ENCODE results near the gene KIF22.

Gene KIF22

DNA sequence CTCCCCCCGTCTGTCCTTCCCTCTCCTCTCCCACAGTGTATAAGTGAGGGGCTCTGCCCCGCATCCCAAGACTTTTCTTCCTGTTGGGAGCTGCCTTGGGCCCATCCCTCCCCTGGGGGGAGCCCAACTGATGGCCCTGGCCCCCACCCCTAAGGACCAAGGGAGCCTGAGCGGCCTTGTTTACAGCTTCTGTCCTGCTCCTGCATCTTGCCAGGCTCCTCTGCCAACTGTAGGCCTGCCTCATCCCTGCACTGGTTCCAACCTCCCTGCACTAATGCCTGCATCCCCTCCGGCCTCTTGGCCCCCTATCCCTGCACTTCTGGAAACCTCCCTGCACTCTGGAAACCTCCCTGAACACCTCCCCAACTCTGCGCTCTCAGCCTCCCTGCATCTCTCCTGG is 24.0 kb downstream of the KIF22 start:
- Histone ChIP-seq H3K9me3 (ENCODE audit: control insufficient read depth, low read length) (no peaks in the 10 kb centered on the region), H3K27me3 (replicated peaks; ENCODE audit: control insufficient read depth, insufficient read depth, low read length, poor library complexity, severe bottlenecking) (no peaks in the 10 kb centered on the region), H3K27ac (ENCODE audit: insufficient read depth, low read length, poor library complexity, severe bottlenecking) (peak overlapping the region; percentile 84), H3K36me3 (ENCODE audit: control insufficient read depth, insufficient read depth, low read length) (peaks cover 15% of the 10 kb centered on the region), H3K4me3 (ENCODE audit: insufficient read depth, low read depth, low read length, poor library complexity, severe bottlenecking) (no peak overlapping the region), H3K4me1 (ENCODE audit: control insufficient read depth, insufficient read depth, low read length, poor library complexity, severe bottlenecking) (peaks cover 54% of the 10 kb centered on the region)
- DNase-seq, result no peak

DNA sequence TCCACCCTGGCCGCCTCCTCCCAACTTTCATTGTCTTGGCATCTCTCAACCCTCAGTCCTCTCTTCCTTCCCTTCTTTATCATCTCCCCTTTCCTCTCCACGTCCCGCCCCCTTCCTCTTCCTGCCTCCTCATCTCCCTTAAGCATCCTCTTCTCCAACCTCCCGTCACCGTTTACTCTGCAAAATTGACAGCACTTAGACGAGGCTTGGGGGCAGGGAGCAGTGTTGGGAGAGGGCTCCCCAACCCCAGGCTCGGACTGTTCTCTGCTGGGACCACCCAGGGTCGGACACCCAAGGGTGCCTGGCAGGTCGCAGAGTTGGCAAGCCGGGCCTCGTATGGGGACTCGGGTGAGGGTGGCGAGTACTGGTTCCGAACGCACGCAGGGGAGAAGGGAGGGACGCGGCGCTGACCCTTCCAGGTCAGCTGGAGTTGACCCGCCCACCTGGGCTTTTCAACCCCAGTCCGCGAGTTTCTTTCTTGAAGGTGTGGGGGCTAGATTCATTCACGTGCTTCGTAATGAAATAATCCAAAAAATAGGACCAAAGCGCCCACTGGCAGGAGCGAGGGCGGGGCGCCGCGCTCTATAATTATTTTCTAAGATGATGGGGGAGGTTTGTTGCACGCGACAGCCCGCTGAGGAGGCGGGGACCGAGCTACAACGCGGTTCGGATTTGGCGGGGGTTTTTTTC is 24.6 kb downstream of the KIF22 start:
- Histone ChIP-seq H3K27ac (ENCODE audit: insufficient read depth, low read length, poor library complexity, severe bottlenecking) (peak overlapping the region; percentile 84), H3K27me3 (replicated peaks; ENCODE audit: control insufficient read depth, insufficient read depth, low read length, poor library complexity, severe bottlenecking) (no peaks in the 10 kb centered on the region), H3K36me3 (ENCODE audit: control insufficient read depth, insufficient read depth, low read length) (peaks cover 17% of the 10 kb centered on the region), H3K4me1 (ENCODE audit: control insufficient read depth, insufficient read depth, low read length, poor library complexity, severe bottlenecking) (peaks cover 54% of the 10 kb centered on the region), H3K4me3 (ENCODE audit: insufficient read depth, low read depth, low read length, poor library complexity, severe bottlenecking) (peak overlapping the region; percentile 83), H3K9me3 (ENCODE audit: control insufficient read depth, low read length) (no peaks in the 10 kb centered on the region)
- no peak for DNase-seq

DNA sequence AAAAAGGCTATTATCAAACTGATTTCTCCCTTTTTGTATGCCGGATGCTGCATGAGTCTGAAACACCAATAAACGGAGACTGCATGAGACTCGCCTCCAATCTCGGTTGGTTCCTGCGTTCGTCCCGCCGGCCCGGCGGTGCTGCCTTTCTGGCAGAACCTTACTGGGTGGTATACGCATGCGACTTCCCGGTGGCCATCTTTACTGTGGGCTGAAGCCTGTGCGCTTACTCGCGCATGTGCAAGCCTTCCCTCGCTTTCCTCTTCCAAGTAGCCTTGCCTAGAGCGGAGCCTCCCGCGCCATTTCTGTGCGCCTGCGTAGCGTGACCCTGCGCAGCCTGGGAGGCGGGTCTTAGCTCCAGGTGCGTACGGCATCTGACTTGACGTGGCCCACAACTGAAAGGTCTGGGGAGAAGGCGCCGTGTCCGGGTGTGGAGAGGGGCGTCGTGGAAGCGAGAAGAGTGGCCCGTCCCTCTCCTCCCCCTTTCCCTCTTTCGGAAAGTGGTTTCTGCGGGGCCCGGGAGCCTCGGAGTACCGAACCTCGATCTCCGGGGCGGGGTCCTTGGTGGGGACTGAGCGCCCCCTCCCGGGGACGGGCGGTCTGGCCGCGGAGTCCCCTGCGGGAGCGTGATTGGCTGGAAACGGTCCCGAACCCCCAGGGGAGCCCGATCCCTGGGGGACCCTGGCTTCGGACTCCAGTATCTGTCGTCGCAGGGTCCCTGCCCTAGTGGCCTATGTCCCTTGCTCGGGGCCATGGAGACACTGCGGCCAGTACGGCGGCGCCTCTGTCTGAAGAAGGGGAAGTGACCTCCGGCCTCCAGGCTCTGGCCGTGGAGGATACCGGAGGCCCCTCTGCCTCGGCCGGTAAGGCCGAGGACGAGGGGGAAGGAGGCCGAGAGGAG is 25.5 kb downstream of the KIF22 start, which contains the start of gene PAGR1:
TSS of gene PAGR1 (plus strand) at position 360 of the 901 bp plus-strand sequence. CDS start at position 734, 374 bp downstream.
- Histone ChIP-seq H3K27me3 (replicated peaks; ENCODE audit: control insufficient read depth, insufficient read depth, low read length, poor library complexity, severe bottlenecking) (no peaks in the 10 kb centered on the region), H3K27ac (ENCODE audit: insufficient read depth, low read length, poor library complexity, severe bottlenecking) (peak within 1 kb of the TSS; percentile 84), H3K4me3 (ENCODE audit: insufficient read depth, low read depth, low read length, poor library complexity, severe bottlenecking) (peak within 1 kb of the TSS; percentile 83), H3K36me3 (ENCODE audit: control insufficient read depth, insufficient read depth, low read length) (peaks cover 13% of the 10 kb centered on the region), H3K4me1 (ENCODE audit: control insufficient read depth, insufficient read depth, low read length, poor library complexity, severe bottlenecking) (peaks cover 54% of the 10 kb centered on the region), H3K9me3 (ENCODE audit: control insufficient read depth, low read length) (no peaks in the 10 kb centered on the region)
- DNase-seq, result peak; percentile 98 to 99 (median 98)

DNA sequence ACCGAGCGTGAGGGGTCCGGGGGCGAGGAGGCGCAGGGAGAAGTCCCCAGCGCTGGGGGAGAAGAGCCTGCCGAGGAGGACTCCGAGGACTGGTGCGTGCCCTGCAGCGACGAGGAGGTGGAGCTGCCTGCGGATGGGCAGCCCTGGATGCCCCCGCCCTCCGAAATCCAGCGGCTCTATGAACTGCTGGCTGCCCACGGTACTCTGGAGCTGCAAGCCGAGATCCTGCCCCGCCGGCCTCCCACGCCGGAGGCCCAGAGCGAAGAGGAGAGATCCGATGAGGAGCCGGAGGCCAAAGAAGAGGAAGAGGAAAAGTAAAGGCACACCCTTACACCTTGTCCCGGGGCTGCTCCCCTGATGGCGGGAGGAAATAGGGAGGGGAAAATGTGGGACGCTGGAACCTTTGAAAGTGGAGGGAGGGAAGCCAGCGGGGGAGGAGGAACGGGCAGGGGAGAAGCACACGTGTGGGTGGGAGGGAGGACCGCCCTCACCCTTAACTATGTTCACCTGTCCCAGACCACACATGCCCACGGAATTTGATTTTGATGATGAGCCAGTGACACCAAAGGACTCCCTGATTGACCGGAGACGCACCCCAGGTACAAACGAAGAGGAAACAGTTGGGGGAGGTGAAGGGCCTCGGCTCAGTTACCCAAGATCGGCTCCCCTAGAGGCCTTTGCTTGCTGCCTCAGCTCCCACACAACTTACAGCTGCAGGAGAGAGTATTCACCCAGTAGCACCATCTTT is 26.3 kb downstream of the KIF22 start:
- Histone ChIP-seq H3K36me3 (ENCODE audit: control insufficient read depth, insufficient read depth, low read length) (peaks cover 13% of the 10 kb centered on the region), H3K4me3 (ENCODE audit: insufficient read depth, low read depth, low read length, poor library complexity, severe bottlenecking) (peak overlapping the region; percentile 83), H3K27me3 (replicated peaks; ENCODE audit: control insufficient read depth, insufficient read depth, low read length, poor library complexity, severe bottlenecking) (no peaks in the 10 kb centered on the region), H3K4me1 (ENCODE audit: control insufficient read depth, insufficient read depth, low read length, poor library complexity, severe bottlenecking) (peaks cover 58% of the 10 kb centered on the region), H3K9me3 (ENCODE audit: control insufficient read depth, low read length) (no peaks in the 10 kb centered on the region), H3K27ac (ENCODE audit: insufficient read depth, low read length, poor library complexity, severe bottlenecking) (peak overlapping the region; percentile 84)
- peak in 1 of 3 donors; percentile 32 for DNase-seq

DNA sequence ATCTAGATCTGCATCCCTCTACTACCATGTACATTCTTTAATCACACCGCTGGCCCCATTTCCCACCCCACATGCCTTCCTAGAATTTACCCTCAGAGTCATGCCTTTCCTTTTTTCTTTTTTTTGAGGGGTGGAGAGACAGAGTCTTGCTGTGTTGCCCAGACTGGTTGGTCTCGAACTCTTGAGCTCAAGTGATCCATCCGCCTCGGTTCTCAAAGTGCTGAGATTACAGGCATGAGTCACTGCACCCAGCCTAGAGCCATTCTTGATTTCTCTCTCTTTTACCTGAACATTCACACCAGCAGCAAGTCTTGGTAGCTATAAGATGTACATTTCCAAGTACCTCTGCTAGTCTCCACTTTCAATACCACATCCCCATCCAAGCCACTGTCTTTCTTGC is 27.5 kb downstream of the KIF22 start:
- Histone ChIP-seq H3K9me3 (ENCODE audit: control insufficient read depth, low read length) (no peaks in the 10 kb centered on the region), H3K27ac (ENCODE audit: insufficient read depth, low read length, poor library complexity, severe bottlenecking) (no peak overlapping the region), H3K36me3 (ENCODE audit: control insufficient read depth, insufficient read depth, low read length) (peaks cover 13% of the 10 kb centered on the region), H3K27me3 (replicated peaks; ENCODE audit: control insufficient read depth, insufficient read depth, low read length, poor library complexity, severe bottlenecking) (no peaks in the 10 kb centered on the region), H3K4me3 (ENCODE audit: insufficient read depth, low read depth, low read length, poor library complexity, severe bottlenecking) (no peak overlapping the region), H3K4me1 (ENCODE audit: control insufficient read depth, insufficient read depth, low read length, poor library complexity, severe bottlenecking) (peaks cover 63% of the 10 kb centered on the region)
- no peak for DNase-seq

DNA sequence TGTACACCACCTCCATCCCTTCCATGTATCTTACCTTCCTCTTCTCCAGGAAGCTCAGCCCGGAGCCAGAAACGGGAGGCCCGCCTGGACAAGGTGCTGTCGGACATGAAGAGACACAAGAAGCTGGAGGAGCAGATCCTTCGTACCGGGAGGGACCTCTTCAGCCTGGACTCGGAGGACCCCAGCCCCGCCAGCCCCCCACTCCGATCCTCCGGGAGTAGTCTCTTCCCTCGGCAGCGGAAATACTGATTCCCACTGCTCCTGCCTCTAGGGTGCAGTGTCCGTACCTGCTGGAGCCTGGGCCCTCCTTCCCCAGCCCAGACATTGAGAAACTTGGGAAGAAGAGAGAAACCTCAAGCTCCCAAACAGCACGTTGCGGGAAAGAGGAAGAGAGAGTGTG is 29.0 kb downstream of the KIF22 start:
- no peak overlapping the region for H3K4me3 ChIP-seq (ENCODE audit: insufficient read depth, low read depth, low read length, poor library complexity, severe bottlenecking)

DNA sequence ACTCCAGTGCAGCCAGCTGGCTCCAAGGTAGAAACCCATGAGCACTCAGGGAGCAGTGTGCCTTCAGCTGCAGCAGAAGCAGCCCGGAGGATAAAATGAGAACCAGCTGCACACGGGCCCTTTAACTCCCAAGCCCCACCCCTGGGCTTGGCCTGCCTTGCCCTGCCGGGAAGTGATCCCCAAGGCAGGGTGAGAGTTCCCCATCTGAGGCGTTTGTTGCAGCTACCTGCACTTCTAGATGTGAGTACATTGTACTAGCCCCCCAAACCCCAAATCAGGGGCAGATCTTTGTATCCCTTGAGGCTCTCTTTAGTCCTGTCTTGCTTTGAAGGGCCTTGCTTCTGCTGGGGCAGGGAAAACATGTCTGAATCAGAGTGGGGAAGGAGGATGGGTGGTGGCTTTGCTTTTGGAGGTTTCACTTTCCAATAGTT is 29.7 kb downstream of the KIF22 start, which contains the start of gene MVP:
TSS of gene MVP (plus strand) at position 192 of the 431 bp plus-strand sequence. CDS start 10,088 bp downstream, outside the sequence.
- Histone ChIP-seq H3K27me3 (replicated peaks; ENCODE audit: control insufficient read depth, insufficient read depth, low read length, poor library complexity, severe bottlenecking) (no peaks in the 10 kb centered on the region), H3K27ac (ENCODE audit: insufficient read depth, low read length, poor library complexity, severe bottlenecking) (peak within 1 kb of the TSS; percentile 87), H3K9me3 (ENCODE audit: control insufficient read depth, low read length) (no peaks in the 10 kb centered on the region), H3K36me3 (ENCODE audit: control insufficient read depth, insufficient read depth, low read length) (peaks cover 13% of the 10 kb centered on the region), H3K4me3 (ENCODE audit: insufficient read depth, low read depth, low read length, poor library complexity, severe bottlenecking) (peak within 1 kb of the TSS; percentile 57), H3K4me1 (ENCODE audit: control insufficient read depth, insufficient read depth, low read length, poor library complexity, severe bottlenecking) (peaks cover 64% of the 10 kb centered on the region)
- DNase-seq, result peak in 1 of 3 donors; percentile 27

More for the DNA sequence above, 29.0 kb downstream of the KIF22 start:
- Histone ChIP-seq H3K9me3 (ENCODE audit: control insufficient read depth, low read length) (no peaks in the 10 kb centered on the region), H3K36me3 (ENCODE audit: control insufficient read depth, insufficient read depth, low read length) (peaks cover 13% of the 10 kb centered on the region), H3K27me3 (replicated peaks; ENCODE audit: control insufficient read depth, insufficient read depth, low read length, poor library complexity, severe bottlenecking) (no peaks in the 10 kb centered on the region), H3K4me1 (ENCODE audit: control insufficient read depth, insufficient read depth, low read length, poor library complexity, severe bottlenecking) (peaks cover 67% of the 10 kb centered on the region), H3K27ac (ENCODE audit: insufficient read depth, low read length, poor library complexity, severe bottlenecking) (peak overlapping the region; percentile 87)
- DNase-seq, result no peak

DNA sequence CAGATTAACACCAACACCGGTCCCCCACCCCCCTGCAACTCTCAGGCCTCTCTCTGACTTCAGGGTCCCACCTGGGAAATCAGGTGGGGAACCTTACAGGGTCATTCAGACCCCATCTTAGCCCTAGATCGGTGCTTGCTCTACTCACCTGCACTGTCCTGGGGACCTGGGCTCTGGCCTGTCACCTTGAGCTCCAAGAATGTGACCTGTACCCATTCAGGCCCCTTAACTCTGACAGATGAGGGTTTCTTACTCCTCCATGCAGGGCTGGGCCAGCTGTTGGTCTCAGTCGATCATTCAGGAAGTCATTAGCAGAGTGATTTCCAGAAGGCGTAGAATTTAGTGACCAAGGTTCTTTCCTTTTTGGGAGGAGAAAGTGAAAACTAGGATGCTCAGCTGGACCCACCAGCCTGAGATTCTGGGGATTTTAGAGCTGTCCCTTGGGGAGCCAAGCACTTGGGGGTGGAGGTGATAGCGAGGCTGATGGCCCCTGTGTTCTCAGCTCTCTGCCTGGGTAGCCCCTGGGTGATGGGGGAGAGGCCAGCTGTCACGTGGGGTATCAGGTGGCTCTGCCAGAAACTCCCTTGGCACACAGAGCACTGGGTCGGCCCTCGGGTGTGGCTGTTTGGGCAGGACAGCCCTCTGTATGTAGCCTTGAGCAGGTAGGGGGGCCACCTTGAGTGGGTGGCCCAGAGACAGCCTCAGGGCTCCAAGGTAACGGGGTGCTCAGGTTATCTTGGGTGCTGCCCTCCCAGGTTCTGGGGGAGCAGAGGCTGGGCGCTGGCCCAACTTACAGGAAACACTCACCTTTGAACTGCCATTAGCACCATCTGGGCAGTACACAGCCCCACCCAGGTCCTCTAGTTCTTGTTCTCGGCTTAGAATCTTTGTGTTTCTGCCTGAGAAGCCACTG is 30.4 kb downstream of the KIF22 start:
- Histone ChIP-seq H3K4me1 (ENCODE audit: control insufficient read depth, insufficient read depth, low read length, poor library complexity, severe bottlenecking) (peaks cover 70% of the 10 kb centered on the region), H3K9me3 (ENCODE audit: control insufficient read depth, low read length) (no peaks in the 10 kb centered on the region), H3K27ac (ENCODE audit: insufficient read depth, low read length, poor library complexity, severe bottlenecking) (peak overlapping the region; percentile 87), H3K27me3 (replicated peaks; ENCODE audit: control insufficient read depth, insufficient read depth, low read length, poor library complexity, severe bottlenecking) (no peaks in the 10 kb centered on the region), H3K36me3 (ENCODE audit: control insufficient read depth, insufficient read depth, low read length) (peaks cover 13% of the 10 kb centered on the region), H3K4me3 (ENCODE audit: insufficient read depth, low read depth, low read length, poor library complexity, severe bottlenecking) (peak overlapping the region; percentile 57)
- DNase-seq, result peak in 1 of 3 donors; percentile 47

DNA sequence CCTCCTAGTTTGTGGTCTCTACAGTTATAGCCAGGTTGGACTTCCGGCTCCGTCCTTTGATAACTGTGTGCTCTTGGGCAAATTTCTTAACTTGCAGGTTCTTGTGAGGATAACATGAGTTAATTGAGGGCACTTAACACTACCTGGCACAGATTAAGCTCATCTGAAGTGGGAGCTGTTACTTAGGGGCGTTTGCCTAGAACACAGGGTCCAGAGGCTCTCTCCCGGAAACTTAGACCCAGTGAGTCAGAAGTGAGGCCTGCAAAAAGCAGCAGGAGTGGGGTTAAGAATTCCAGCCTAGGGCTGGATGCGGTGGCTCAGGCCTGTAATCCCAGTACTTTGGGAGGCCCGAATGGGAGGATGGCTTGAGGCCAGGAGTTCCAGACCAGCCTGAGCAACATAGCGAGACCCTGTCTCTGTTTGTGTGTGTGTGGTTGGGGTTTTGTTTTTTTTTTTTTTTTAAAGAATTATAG is 31.1 kb downstream of the KIF22 start:
- H3K36me3 ChIP-seq (ENCODE audit: control insufficient read depth, insufficient read depth, low read length), result peaks cover 13% of the 10 kb centered on the region
- no peak for DNase-seq
- H3K4me1 ChIP-seq (ENCODE audit: control insufficient read depth, insufficient read depth, low read length, poor library complexity, severe bottlenecking), result peaks cover 73% of the 10 kb centered on the region
- H3K27ac ChIP-seq (ENCODE audit: insufficient read depth, low read length, poor library complexity, severe bottlenecking), result peak overlapping the region; percentile 87
- no peaks in the 10 kb centered on the region for H3K9me3 ChIP-seq (ENCODE audit: control insufficient read depth, low read length)
- peak overlapping the region; percentile 57 for H3K4me3 ChIP-seq (ENCODE audit: insufficient read depth, low read depth, low read length, poor library complexity, severe bottlenecking)
- no peaks in the 10 kb centered on the region for H3K27me3 ChIP-seq (replicated peaks; ENCODE audit: control insufficient read depth, insufficient read depth, low read length, poor library complexity, severe bottlenecking)

Data from effector memory CD4-positive, alpha-beta T cell (primary cell).